K562 (cell line): ENCODE data around the gene DCAF15. TPM values are rescaled to one million over a fixed set of nuclear protein-coding genes. Genes with fewer than 3 reads are reported as not detected.

Experiments used
- ATF7 ChIP-seq: fragments of 450-650 bp; IDR thresholded peaks from 2 replicates; pipeline ENCODE4 v1.7.1; 2014; ENCODE audit warnings: mild to moderate bottlenecking, moderate library complexity
- BDP1 ChIP-seq: IDR thresholded peaks from 3 replicates; pipeline ENCODE4 v1.6.1; 2011; ENCODE audit not compliant: insufficient read length, insufficient read depth
- ERF ChIP-seq: fragments of 450-650 bp; formaldehyde crosslinking; IDR thresholded peaks from 2 replicates; pipeline ENCODE4 v1.4.0; 2020; ENCODE audit warnings: mild to moderate bottlenecking, mixed read lengths
- FOXJ2 ChIP-seq: fragments of 200-800 bp; sonication (Bioruptor generic); IDR thresholded peaks from 2 replicates; pipeline ENCODE4 v1.6.1; 2016; ENCODE audit warnings: missing genetic modification characterization, missing compliant biosample characterization
- KAT8 ChIP-seq: fragments of 450-650 bp; IDR thresholded peaks from 2 replicates; pipeline ENCODE4 v1.6.1; 2016; ENCODE audit warnings: low read depth, mild to moderate bottlenecking
- KLF13 ChIP-seq: fragments of 450-650 bp; IDR thresholded peaks from 2 replicates; pipeline ENCODE4 v1.6.1; 2016; ENCODE audit warnings: missing genetic modification characterization, low read depth, mild to moderate bottlenecking, missing compliant biosample characterization, moderate library complexity, borderline replicate concordance
- MAX ChIP-seq: sonication (generic); formaldehyde crosslinking; IDR thresholded peaks from 2 replicates; pipeline ENCODE4 v1.9.0; 2022; ENCODE audit warnings: mild to moderate bottlenecking, missing genetic modification reagents
- MAZ ChIP-seq, 2 experiments: fragments of 450-650 bp in 1 of 2; sonication (generic) in 1 of 2; formaldehyde crosslinking; IDR thresholded peaks in 1 of 2; conservative IDR thresholded peaks in 1 of 2; 2 replicates each; pipeline versions ENCODE4 v1.4.0 to v1.5.0; 2020; ENCODE audit warnings: mild to moderate bottlenecking in 1 of 2, missing genetic modification reagents in 1 of 2
- NFATC3 ChIP-seq: fragments of 450-650 bp; IDR thresholded peaks from 2 replicates; pipeline ENCODE4 v1.6.1; 2017; ENCODE audit warnings: mild to moderate bottlenecking
- PTBP1 ChIP-seq: fragments of 200-400 bp; formaldehyde crosslinking; IDR thresholded peaks from 2 replicates; pipeline ENCODE4 v1.6.1; 2017; ENCODE audit warnings: low read depth, low read length
- RCOR1 ChIP-seq, 2 experiments: IDR thresholded peaks; 2 replicates each; pipeline ENCODE4 v1.6.1; 2012; ENCODE audit warnings: low read depth in 2 of 2, low read length in 2 of 2, borderline replicate concordance in 1 of 2, improper control_type of control experiment in 1 of 2
- SMARCA4 ChIP-seq: fragments of 450-650 bp; IDR thresholded peaks from 2 replicates; pipeline ENCODE4 v1.6.1; 2016
- SMC3 ChIP-seq: conservative IDR thresholded peaks from 2 replicates; pipeline ENCODE4 v1.6.1; 2011; ENCODE audit warnings: low read depth, low read length, improper control_type of control experiment; ENCODE audit not compliant: insufficient read depth
- TBP ChIP-seq: optimal IDR thresholded peaks from 2 replicates; pipeline ENCODE3; 2011; ENCODE audit warnings: low read depth, low read length, improper control_type of control experiment
- ZBTB7A ChIP-seq: IDR thresholded peaks from 2 replicates; pipeline ENCODE4 v1.6.1; 2011; ENCODE audit warnings: low read depth, mild to moderate bottlenecking, low read length, moderate library complexity, borderline replicate concordance; ENCODE audit not compliant: control insufficient read depth
- ZKSCAN8 ChIP-seq: fragments of 200-800 bp; sonication (Bioruptor generic); IDR thresholded peaks from 2 replicates; pipeline ENCODE4 v1.6.1; 2016; ENCODE audit warnings: missing genetic modification characterization, missing compliant biosample characterization
- ZNF263 ChIP-seq: sonication (generic); formaldehyde crosslinking; IDR thresholded peaks from 2 replicates; pipeline ENCODE4 v1.8.0; 2022; ENCODE audit warnings: mild to moderate bottlenecking, missing genetic modification reagents, borderline replicate concordance
- ZNF764 ChIP-seq: fragments of 250-450 bp; sonication (Bioruptor Pico); IDR thresholded peaks from 2 replicates; pipeline ENCODE4 v1.4.0; 2020; ENCODE audit warnings: low read depth, mild to moderate bottlenecking, moderate library complexity
- ZNF830 ChIP-seq: fragments of 250-450 bp; sonication (Bioruptor Pico); IDR thresholded peaks from 2 replicates; pipeline ENCODE4 v1.5.0; 2021; ENCODE audit warnings: mild to moderate bottlenecking
- polyA plus RNA-seq, 8 experiments: library from polyadenylated mRNA; depleted of rRNA in 4 of 8; stranded (reverse) in 5 of 8; unstranded in 3 of 8; fragments of >200 nt; fragmentation: Nextera tagmentation in 2 of 8; fragmentation: Illumina TruSeq in 1 of 8; extraction: Ambion mirVana in 2 of 8; extraction: Trizol in 1 of 8; gene quantifications; 2 replicates each; pipeline versions ENCODE4 v1.2.1 to v1.2.3, GENCODE V29; 2011 to 2014; ENCODE audit warnings: inconsistent platforms in 1 of 8, missing spikeins in 1 of 8
- total RNA-seq, 7 experiments: library from RNA; depleted of rRNA in 6 of 7; stranded (reverse); fragments of >200 nt in 6 of 7; fragmentation: Illumina TruSeq in 2 of 7; extraction: Trizol in 2 of 7; gene quantifications; 2 replicates each; pipeline versions ENCODE4 v1.2.1 to v1.2.3, GENCODE V29; 2011 to 2021; ENCODE audit warnings: low replicate concordance in 1 of 7
- TF ChIP-seq, protein P1 (sequence below): fragments of 250-450 bp; sonication (Bioruptor Pico); IDR thresholded peaks from 2 replicates; pipeline ENCODE4 v1.5.0; 2021; ENCODE audit warnings: mild to moderate bottlenecking, moderate library complexity
- TF ChIP-seq, protein P2 (sequence below): sonication (generic); formaldehyde crosslinking; IDR thresholded peaks from 2 replicates; pipeline ENCODE4 v1.8.1; 2023; ENCODE audit warnings: mild to moderate bottlenecking, missing genetic modification reagents
- TF ChIP-seq, protein P3 (sequence below): sonication (generic); formaldehyde crosslinking; IDR thresholded peaks from 2 replicates; pipeline ENCODE4 v1.8.0; 2023; ENCODE audit warnings: mild to moderate bottlenecking, missing genetic modification reagents

The DCAF15 gene
- total and polyA plus RNA-seq, 9 of the 15 experiments (the other 6 are each of a cell fraction or from before 2014, with no cell fraction given), result 0.17 to 68.5 (median 27.7) TPM

- TF ChIP-seq, protein P1, sequence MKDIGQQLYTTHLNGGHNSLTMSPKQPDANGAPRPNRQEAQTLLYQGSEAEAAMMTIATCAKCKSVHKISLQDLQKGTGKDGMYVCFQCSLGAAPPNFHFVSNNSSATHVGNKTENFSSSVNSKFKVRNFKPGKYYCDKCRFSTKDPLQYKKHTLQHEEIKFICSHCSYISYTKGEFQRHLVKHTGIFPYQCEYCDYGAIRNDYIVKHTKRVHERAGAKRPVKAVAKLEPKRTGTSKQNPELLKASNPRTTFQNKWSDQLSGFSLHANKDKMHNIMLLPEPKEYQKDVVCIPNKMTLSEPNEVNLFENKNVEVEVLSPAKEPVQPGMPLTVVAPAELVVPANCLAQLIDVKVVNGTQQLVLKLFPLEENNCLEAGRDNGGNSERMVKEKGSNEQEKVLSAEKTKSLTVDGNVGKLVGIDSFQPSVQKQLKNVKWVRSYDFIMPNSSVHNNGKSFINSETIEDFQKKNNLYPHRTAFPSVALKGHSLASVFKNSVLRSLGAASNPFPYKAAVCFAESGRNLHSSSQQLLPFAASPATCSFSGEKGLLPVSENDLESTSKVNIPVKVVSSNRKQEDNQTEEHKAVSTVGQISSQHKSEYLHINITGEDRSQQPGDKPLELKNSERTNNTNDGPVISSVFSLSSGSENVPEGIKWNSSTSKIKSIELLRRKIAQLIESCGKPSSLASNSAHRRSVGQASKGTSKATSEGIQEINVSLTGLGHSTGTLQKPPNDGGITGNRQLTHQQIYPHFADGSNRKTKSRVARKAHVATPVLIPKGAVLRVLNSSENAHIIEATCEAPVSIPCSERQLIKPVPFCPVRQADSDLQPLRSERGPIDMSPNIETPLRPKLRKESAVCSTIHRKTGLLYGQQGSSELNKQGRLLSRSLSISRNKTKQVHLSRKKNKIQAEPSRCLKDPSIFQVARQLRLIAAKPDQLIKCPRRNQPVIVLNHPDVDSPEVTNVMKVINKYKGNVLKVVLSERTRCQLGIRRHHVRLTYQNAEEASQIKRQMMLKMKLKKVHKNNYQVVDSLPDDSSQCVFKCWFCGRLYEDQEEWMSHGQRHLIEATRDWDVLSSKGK (CRISPR knock-in tag), result no peak
- peak; percentile 71 to 75 for TF ChIP-seq MAZ (CRISPR knock-in tag; conservative IDR thresholded peaks at IDR 0.05 in 1 of 2, IDR thresholded peaks at IDR 0.05 in 1 of 2)
- 0 out of 2 replicates have a peak, but pooled peaks have one; percentile 41 for TF ChIP-seq NFATC3
- peak; percentile 32; the same call in 1 of the 2 replicates for TF ChIP-seq KLF13 (tag)
- TF ChIP-seq KAT8, result no peak
- no peak for TF ChIP-seq ZNF830 (CRISPR knock-in tag)
- TF ChIP-seq PTBP1, result peak; percentile 96
- no peak for TF ChIP-seq SMC3
- TF ChIP-seq ZKSCAN8, result no peak
- TF ChIP-seq ZNF764 (CRISPR knock-in tag), result no peak
- no peak for TF ChIP-seq ATF7
- TF ChIP-seq, protein P2, sequence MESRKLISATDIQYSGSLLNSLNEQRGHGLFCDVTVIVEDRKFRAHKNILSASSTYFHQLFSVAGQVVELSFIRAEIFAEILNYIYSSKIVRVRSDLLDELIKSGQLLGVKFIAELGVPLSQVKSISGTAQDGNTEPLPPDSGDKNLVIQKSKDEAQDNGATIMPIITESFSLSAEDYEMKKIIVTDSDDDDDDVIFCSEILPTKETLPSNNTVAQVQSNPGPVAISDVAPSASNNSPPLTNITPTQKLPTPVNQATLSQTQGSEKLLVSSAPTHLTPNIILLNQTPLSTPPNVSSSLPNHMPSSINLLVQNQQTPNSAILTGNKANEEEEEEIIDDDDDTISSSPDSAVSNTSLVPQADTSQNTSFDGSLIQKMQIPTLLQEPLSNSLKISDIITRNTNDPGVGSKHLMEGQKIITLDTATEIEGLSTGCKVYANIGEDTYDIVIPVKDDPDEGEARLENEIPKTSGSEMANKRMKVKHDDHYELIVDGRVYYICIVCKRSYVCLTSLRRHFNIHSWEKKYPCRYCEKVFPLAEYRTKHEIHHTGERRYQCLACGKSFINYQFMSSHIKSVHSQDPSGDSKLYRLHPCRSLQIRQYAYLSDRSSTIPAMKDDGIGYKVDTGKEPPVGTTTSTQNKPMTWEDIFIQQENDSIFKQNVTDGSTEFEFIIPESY (CRISPR knock-in tag), result peak; percentile 73
- TF ChIP-seq BDP1, result no peak
- TF ChIP-seq ZNF263 (CRISPR knock-in tag), result peak; percentile 72
- TF ChIP-seq RCOR1 (IDR thresholded peaks at IDR 0.05; ENCODE audit: borderline replicate concordance in 1 of 2, low read depth in 2 of 2, low read length in 2 of 2), result peak; percentile 97 to 99
- no peak for TF ChIP-seq FOXJ2 (tag)
- peak; percentile 54 for TF ChIP-seq SMARCA4
- peak; percentile 96 for TF ChIP-seq TBP
- no peak for TF ChIP-seq MAX (CRISPR knock-in tag)
- TF ChIP-seq, protein P3, sequence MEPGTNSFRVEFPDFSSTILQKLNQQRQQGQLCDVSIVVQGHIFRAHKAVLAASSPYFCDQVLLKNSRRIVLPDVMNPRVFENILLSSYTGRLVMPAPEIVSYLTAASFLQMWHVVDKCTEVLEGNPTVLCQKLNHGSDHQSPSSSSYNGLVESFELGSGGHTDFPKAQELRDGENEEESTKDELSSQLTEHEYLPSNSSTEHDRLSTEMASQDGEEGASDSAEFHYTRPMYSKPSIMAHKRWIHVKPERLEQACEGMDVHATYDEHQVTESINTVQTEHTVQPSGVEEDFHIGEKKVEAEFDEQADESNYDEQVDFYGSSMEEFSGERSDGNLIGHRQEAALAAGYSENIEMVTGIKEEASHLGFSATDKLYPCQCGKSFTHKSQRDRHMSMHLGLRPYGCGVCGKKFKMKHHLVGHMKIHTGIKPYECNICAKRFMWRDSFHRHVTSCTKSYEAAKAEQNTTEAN (CRISPR knock-in tag), result peak; percentile 89
- TF ChIP-seq ERF (CRISPR knock-in tag), result no peak
- peak; percentile 97 for TF ChIP-seq ZBTB7A
Measured at GRCh38 chr19:14005349-14006084, 53.2 kb downstream of the DCAF15 start (continued).
